SIG-M5 (cell line): ENCODE results near the gene EPB41L4A.
"Not testable (repeated sequence)": the region's sequence is repeated elsewhere in the genome, so short reads cannot be mapped to it uniquely, and the experiment has no call there.

ENCODE experiments used
- DNase-seq: peaks from one replicate; lab custom pipeline; 2025; lab: John Stamatoyannopoulos, UW

Gene EPB41L4A

DNA sequence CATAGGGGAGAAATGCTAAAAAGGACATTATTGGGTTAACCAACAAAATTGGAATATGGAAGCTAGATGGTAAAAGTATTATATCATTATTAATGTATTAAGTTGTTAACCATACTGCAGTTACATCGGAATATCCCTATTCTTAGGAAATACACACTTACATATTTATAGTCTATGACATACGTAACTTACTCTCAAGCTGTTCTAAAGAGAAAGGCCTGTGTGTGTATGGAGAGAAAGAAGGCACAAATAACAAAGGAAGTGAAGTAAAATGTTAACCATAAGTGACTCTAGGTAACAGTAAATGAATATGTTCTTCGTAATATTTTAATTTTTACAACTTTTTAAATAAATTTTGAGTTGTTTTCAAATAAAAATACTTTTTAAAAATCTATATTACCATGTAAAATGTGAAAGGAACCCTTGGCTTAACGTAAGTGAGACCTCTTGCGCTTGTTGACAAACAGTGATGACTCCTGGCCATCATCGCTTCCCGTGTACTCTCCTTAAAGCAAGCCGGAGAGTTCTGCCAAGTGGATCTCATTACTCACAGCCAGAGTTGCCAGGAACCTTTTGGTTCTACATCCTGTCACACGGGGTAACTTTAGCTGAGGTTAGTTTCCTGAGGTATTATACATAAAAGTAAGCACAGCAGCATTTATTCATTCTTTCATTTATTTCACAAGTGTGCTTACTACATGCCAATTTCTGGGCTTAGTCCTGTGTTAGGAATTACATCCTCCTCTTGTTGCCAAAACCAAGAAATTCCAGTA is 165.4 kb downstream of the EPB41L4A start:
- no peak for DNase-seq

DNA sequence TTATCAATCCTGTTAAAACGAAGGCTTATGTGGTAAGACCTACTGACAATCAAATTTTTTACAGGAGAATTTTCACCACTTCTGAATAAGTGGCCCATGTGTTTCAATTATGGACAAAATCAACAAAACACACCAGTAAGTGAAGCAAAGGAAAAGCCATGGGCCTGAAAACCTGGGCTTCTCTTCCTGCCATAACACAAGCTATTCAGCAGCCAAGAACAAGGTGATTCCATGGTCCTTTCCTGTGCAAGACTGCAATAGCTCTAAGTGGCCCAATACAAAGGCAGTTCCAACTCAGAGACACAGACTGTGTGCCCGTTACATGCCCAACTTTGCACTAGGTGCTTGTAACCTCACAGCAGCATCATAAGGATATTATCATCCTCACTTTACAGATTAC is 168.5 kb downstream of the EPB41L4A start:
- no peak for DNase-seq

DNA sequence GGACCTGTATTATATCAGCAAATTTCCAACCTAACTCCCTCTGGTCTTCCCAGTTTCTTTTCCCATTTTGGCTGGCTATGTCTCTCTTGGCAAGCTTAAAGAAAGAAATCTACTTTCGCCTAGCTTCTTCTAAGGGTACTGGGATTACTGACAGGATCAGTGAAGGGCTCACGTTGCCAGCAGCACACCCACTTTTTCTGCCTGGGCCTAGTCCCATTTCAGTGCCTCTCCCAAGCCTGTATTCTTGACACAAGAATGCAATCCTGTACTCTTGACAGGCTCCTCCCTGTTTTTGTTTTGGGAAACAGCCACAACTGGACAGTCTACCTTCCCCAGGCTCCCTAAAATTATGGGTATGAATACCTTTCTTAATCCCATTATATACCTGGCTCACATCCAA is 170.5 kb downstream of the EPB41L4A start:
- DNase-seq = no peak

DNA sequence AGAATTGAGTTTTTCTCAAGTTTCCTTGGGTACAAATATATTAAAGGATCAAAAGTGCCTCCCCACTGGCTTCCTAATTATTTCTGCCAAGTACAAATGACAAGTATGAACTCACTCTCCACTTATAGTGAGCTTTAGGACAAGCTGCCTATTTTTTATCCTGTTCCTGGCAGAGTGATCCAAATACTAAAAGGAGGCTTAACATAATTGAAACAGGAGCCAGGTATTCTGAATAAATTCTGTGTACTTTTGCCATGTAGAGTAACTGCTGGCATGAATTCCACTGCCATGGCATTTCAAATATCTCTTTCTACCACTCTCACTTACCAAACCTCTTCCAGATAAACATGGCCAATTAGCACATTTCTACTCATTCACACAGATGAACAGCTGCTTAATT is 171.1 kb downstream of the EPB41L4A start:
- no peak for DNase-seq

DNA sequence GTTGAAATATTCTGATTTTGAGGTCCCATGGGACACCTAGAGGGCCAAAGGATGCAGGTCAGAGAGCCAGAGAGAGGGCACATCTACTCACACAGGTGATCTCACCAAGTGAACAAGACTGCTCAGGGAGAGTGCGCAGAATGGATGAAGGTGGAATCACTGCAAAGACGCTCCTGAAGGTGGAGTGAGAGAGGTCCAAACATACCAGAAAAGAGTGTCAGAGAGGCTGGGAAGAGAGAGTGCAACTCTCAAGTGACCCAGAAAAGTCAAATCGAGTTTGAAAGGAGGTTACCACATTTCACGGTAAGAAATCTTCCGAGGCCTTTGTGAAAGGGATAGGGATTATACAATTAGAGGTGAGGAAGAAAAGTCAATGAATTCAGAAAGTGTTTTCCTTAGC is 173.4 kb downstream of the EPB41L4A start:
- no peak for DNase-seq

DNA sequence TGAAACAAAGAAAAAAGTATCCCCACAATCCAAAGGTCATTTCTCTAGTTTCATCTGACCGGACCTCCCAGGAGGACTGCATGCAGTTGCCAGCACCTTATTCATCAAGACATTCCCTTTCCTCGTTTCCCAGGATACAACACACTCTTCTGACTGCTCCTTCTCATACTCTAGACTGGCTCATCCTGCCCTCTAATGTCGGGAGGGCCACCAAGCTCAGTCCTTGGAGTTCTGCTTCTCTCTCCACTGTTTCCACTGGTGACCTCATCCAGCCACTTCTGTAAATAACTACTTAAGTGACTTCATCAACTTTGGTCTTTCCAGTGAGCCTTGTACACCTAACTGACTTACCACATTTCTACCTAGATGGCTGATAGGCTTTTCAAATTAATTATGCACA is 179.1 kb downstream of the EPB41L4A start:
- DNase-seq = no peak

DNA sequence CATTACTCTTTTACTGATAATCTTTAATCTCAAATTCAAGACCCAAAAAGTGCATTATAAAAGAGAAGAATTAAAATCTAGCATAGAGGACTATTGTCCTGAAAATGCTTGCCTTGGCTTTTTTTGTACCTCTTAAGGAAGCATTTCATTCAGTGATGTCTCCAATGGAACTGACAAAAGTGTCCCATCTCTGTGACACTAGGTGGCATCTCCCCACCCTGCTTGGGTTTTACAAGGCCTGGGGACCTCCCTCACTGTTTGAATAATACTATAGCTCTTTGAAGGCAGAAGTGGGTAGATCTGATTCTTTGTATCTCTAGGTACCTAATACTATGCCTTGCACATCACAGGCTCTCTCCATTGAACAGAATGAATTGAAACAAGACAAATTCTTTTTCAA is 180.6 kb downstream of the EPB41L4A start:
- no peak for DNase-seq

DNA sequence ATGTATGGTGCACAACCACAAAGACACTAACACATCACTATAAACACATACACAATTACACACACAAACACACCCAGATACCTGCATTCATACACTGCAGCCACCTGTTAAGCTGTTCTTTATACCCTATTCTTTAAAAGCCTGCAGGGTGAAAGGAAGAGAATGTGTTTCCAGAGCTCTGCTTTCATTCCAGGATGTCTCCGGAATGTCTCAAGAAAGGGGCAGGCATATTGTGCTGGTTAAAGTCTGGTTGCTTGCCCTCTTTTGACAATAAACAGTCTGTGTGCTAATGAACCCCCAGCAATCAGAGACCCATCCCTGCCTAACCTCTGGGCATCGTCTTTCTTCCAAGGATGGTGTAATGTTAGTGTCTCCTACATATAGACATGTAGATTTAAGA is 181.6 kb downstream of the EPB41L4A start:
- no peak for DNase-seq

DNA sequence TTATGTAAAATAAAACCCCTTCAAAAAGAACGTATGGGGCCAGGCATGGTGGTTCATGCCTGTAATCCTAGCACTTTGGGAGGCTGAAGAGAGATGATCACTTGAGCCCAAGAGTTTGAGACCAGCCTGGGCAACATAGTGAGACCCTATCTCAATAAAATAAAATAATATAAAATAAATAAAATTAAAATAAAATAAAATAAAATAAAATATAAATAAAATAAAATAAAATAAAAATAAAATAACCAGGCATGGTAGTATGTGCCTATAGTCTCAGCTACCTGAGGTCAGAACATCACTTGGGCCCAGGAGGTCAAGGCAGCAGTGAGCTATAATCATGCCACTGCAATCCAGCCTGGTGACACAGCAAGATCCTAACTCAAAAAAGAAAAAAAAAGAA is 185.1 kb downstream of the EPB41L4A start:
- DNase-seq = no peak

DNA sequence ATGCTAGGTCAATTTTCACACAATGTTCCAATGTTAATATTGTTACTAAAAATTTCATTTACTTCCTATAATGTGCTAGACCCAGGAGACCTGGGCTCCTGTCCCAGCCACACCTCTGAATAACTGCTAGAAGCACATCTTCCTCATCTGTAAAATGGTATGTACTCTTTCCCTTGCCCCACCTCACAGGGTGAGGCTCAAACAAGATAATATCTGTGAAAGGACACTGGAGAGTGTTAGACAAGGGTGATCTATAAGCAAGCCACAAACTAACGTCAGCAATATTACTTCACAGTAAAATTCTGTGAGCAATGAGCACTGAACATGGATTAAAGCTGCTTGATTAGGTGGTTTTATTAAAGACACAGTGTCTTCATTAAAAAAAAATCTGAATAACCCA is 186.4 kb downstream of the EPB41L4A start:
- no peak for DNase-seq

DNA sequence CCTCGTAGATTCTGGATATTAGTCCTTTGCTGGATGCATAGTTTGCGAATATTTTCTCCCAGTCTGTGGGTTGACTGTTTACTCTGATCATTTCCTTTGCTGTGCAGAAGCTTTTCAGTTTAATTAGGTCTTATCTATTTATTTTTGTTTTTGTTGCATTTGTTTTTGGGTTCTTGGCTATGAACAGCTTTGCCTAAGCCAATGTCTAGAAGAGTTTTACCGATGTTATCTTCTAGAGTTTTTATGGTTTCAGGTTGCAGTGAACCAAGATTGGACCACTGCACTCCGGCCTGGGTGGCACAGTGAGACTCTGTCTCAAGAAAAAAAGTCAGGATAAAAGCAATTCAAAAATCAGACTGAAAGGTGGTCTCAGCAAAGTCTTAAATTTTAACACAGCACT is 188.5 kb downstream of the EPB41L4A start:
- DNase-seq = no peak

DNA sequence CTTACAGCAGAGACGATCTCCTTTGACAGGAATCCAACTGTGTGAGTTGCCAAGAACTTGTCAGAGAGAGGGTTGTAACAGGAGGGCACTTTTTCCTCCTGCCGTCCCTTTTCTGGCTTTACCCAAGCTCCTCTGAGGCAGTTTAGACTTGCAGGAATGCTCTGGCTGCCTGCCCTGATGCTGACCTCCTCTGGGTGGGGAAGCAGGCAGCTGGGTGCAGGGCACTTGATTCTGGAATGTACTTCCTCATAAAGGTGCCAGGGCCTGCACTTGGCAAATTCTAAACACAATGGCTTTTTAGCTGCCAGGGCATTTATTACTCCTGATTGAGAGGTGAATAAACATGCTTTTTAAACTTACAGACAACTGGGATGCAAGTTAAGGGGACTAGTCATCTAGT is 190.4 kb downstream of the EPB41L4A start:
- DNase-seq = no peak

DNA sequence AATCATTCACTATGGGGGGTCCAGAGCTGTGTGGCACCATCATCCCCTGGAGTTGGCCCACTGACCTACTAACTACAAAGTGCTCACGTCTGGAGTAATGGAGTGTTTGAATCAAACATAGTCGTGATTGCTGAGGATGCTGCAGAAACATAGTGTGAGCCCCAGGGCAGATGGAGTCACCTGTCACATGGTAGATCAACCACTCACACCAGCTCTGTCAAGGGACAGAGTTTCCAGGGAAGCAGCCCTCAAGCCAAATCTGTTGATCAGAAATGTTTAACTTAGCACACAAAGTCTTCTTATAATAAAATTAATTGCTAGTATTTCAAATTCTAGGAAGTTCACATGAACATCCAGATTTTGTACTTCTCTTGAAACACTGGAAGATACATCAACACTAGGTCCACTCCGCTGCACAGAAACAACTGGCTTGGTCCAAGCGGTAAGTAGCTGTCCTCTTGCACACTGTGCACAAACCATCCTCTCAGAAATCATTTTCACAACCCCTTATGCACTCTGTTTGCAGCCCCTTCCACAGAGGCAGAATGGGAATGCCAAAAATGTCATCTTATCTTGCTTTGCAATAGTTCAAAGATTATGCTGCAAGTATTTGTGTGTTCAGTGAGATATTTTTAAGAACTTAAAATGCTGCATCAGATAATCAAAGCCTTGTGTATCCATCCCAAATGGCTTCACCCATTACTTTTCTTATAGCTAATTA is 191.0 kb downstream of the EPB41L4A start:
- DNase-seq = no peak

DNA sequence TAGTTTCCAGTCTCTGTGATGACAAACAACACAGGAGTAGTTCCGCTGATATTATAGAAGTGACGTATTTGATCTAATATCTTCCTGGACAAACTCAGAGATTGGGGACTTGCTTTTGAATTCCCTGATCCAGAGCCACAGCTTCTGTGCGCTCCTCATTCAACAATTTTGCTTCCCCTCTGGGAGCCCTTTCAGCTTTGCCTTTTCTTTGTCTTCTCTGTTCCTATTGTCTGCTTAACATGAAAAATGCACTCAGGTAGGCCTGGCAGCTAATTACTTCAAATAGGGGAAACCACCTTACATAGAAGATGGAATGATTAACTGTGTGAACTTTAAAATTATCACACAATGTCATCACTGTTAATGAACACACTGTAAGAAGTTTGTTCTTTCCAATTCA is 192.9 kb downstream of the EPB41L4A start:
- no peak for DNase-seq

DNA sequence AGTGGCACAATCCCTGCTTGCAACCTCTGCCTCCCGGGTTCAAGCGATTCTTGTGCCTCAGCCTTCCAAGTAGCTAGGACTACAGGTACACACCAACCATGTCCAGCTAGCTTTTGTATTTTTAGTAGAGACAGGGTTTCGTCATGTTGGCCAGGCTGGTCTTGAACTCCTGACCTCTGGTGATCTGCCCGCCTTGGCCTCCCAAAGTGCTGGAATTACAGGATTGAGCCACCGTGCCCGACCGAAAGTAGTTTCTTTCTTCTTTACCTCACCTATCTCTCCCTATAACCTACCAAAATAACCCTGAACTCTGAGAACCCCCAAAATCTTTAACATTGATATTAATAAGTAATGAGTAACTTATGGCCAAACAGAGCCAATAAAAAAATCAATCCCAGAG is 196.1 kb downstream of the EPB41L4A start:
- not testable (repeated sequence) for DNase-seq

DNA sequence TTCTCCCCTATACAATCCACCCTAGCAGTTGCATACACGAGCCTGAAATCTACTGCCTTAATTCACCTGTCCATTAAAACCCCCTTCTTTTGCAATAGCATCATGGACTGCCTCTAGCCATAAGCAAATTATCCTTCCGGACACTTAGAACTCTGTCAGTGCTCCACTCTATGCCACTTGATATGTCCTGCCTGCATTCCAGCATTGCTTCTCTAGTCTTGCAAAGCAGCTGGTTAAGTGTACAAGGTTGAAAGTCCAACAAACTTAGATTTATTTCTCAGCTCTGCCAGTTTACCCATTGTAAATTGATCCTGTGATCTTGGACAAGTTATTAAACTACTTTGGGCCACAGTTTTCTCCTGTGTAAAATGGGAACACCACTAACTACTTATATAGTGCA is 197.9 kb downstream of the EPB41L4A start:
- DNase-seq = no peak

DNA sequence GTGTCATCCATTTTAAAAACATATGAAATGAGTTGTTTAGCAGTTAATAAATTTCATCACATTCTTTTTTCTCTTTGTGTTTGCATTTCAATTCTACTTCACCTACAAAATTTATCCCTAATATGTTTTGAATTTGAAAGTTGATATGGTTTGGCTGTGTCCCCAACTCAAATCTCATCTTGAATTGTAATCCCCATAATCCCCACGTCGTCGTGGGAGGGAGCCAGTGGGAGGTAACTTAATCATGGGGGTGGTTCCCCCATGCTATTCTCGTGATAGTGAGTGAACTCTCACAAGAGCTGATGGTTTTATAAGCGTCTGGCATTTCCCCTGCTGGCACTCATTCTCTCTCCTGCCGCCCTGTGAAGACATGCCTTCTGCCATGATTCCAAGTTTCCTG is 200.1 kb downstream of the EPB41L4A start:
- no peak for DNase-seq

DNA sequence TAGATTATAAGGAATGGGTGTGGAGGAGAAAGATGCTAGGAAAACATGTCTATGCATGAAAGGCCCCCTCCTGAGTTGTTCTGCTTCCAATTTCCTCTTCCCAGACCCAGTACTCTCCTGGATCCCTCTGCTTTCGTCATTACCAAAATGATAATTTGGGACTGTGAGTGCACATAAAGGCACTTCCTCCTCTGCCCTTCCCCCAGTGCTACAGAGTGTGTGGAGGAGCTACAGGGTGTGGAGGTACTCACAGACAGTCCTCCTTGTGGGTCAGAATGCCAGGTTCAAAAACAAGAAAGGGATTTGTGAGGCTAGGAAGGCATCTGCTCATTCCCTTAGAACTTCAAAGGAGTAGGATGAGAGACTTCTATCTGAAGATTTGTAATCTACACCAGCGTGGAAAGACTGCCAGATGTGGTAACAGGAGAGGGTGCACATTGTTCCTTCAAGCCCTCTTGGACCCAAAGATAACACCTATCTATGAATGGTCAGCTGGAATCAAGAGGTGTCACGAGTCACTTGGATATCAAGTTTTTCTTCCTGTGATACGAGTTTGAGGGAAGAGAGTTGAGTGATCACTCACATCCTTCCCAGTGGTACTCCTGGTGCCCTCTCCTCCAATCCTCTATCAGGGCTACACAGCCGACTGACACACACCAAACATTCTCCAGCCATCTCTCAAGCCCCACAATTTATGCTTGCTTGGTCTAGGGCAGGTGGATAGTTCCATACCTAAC is 201.1 kb downstream of the EPB41L4A start:
- DNase-seq = no peak

DNA sequence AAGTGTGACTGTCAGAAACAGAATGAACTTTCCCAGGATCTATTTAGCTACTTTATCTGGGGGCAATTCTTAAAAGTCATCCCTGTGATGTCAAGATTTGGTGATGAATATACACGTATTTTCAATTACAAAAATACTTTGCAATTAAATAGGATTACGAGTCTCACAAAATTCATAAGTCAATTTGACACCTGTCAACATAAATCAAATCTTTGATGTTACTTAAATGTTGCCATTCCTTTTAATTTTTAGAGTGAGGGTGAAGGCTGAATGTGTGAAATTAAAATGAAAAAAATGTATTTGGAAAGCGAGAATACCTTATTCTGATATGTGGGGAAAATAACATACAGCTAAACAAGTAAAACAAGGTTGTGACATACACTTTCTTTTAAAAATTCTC is 202.9 kb downstream of the EPB41L4A start:
- DNase-seq = no peak

DNA sequence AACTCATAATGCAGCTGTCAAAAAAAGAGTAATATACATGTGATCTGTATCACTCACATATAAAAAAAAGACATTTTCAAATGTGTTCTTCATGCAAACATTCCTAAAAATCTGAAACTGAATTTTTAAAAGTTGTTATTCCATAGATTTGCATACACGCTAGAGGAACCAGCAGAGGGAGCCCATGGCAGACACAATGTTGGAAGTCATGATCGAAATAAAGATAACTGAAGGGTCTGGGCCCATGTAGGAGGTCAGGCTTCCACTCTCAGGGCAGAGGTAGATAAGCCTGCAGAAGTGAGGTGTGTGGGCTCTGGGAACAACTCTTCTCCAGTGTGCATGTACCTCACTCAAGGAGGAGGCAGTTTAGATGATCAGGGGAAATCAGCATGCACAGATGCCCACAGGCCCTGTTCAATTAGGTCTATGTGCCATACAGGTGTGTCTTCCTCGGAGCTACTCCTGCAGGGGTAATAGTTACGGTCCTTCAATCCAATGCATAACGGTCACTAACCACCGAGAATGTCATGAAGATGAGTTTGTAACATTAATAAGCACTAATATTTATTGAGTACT is 208.6 kb downstream of the EPB41L4A start:
- DNase-seq = no peak

DNA sequence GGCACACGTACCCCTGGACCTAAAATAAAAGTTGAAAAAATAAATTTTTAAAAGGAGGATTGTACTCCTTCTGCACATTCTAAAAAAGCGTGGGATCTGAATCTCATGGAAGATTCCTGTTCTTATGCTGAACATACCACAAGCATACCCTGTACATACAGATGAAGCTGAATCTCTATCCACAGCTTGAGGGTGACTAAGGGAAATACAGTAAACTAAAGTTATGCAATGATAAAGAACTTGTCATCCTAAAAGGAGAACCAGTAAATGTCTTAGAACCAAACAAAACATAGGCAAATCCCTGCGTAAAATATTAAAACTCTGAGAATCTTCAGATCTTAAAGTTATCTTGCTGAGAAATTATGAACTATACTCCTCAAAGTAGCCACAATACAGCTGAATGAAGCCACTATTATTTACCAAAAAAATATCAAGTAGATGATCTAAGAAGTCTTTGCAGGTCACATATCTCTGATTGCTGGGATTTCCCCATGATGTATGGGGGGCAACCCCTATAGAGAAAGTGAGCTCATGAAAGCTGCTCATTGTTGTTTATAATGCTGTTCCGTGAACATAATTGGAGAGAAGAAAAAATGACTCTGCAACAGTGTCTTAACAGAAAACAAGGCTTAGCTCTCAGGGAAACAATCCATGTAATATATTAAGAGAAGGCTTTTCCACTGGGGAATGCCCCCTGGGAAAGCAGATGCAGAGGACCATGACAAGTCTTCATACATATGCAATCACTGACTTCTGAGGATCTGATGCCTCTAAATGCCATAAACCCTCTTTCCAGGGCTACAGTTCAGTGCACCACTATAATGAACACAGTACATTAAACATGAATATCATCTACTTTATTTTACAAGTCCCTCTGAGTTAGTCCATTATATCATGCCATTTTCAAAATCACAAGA is 210.1 kb downstream of the EPB41L4A start:
- no peak for DNase-seq

DNA sequence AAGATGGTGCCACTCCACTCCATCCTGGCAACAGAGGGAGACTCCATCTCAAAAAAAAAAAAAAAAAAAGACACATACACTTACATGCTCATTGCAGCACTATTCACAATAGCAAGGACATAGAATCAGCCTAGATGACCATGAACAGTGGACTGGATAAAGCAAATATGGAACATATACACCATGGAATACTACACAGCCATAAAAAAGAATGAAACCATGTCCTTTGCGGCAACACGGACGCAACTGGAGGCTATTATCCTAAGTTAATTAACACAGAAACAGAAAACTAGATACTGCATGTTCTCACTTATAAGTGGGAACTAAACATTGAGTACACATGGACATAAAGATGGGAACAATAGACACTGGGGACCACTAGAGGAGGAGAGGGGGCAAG is 210.9 kb downstream of the EPB41L4A start:
- DNase-seq = not testable (repeated sequence)
